ENCODE results near the gene LRCOL1.

LRCOL1 gene

GRCh38 chr12:132558861-132559623 lies 51.3 kb downstream of the LRCOL1 start:
- Histone ChIP-seq H3K4me2 (ENCODE audit: low read depth, low read length) (no peak overlapping the region), H3F3A (ENCODE audit: insufficient read depth, low read length) (no peaks in the 10 kb centered on the region), H3K27me3 (replicated peaks; ENCODE audit: insufficient read depth, low read length) (no peaks in the 10 kb centered on the region), H3K4me3 (ENCODE audit: low read length) (no peak overlapping the region; the same call in 1 of the 2 replicates), H3K9me2 (replicated peaks; ENCODE audit: insufficient read depth, low read length) (no peaks in the 10 kb centered on the region), H3K9ac (ENCODE audit: low read length) (no peak overlapping the region), H2AFZ (ENCODE audit: low read length) (no peak overlapping the region), H3K9me3 (replicated peaks; ENCODE audit: insufficient read depth, low read length) (no peaks in the 10 kb centered on the region), H4K20me1 (ENCODE audit: insufficient read depth, low read length) (no peaks in the 10 kb centered on the region), H3K27ac (ENCODE audit: low read length) (no peak overlapping the region), H3K79me2 (ENCODE audit: low read length) (no peaks in the 10 kb centered on the region), H3K4me1 (ENCODE audit: low read length) (no peaks in the 10 kb centered on the region), H3K36me3 (replicated peaks; ENCODE audit: insufficient read depth, low read length) (no peaks in the 10 kb centered on the region)
- DNase-seq: peak; percentile 25
- no peak for TF ChIP-seq EZH2 (optimal IDR thresholded peaks at IDR 0.05; ENCODE audit: low read depth, low read length)
- no peak for TF ChIP-seq CTCF (IDR thresholded peaks at IDR 0.05; ENCODE audit: low read length)
- no peak for TF ChIP-seq EZH2phosphoT487 (IDR thresholded peaks at IDR 0.05; ENCODE audit: low read length)

GRCh38 chr12:132558042-132558856 lies 52.1 kb downstream of the LRCOL1 start:
- H3K9me3 ChIP-seq (replicated peaks; ENCODE audit: insufficient read depth, low read length): no peaks in the 10 kb centered on the region
- no peaks in the 10 kb centered on the region for H4K20me1 ChIP-seq (ENCODE audit: insufficient read depth, low read length)
- H3K36me3 ChIP-seq (replicated peaks; ENCODE audit: insufficient read depth, low read length): no peaks in the 10 kb centered on the region
- no peak for TF ChIP-seq EZH2phosphoT487 (IDR thresholded peaks at IDR 0.05; ENCODE audit: low read length)
- no peak for TF ChIP-seq EZH2 (optimal IDR thresholded peaks at IDR 0.05; ENCODE audit: low read depth, low read length)
- TF ChIP-seq CTCF (IDR thresholded peaks at IDR 0.05; ENCODE audit: low read length): no peak
- no peak overlapping the region for H3K4me3 ChIP-seq (ENCODE audit: low read length)
- no peaks in the 10 kb centered on the region for H3K79me2 ChIP-seq (ENCODE audit: low read length)
- H3F3A ChIP-seq (ENCODE audit: insufficient read depth, low read length): no peaks in the 10 kb centered on the region
- no peak overlapping the region for H3K9ac ChIP-seq (ENCODE audit: low read length)
- DNase-seq: no peak
- H3K4me2 ChIP-seq (ENCODE audit: low read depth, low read length): no peak overlapping the region
- H3K27me3 ChIP-seq (replicated peaks; ENCODE audit: insufficient read depth, low read length): no peaks in the 10 kb centered on the region
- no peaks in the 10 kb centered on the region for H3K9me2 ChIP-seq (replicated peaks; ENCODE audit: insufficient read depth, low read length)
- no peak overlapping the region for H3K27ac ChIP-seq (ENCODE audit: low read length)
- H3K4me1 ChIP-seq (ENCODE audit: low read length): no peaks in the 10 kb centered on the region
- H2AFZ ChIP-seq (ENCODE audit: low read length): no peak overlapping the region

GRCh38 chr12:132557291-132558015 lies 52.9 kb downstream of the LRCOL1 start:
- TF ChIP-seq EZH2 (optimal IDR thresholded peaks at IDR 0.05; ENCODE audit: low read depth, low read length) (no peak), CTCF (IDR thresholded peaks at IDR 0.05; ENCODE audit: low read length) (no peak)
- H3K36me3 ChIP-seq (replicated peaks; ENCODE audit: insufficient read depth, low read length): no peaks in the 10 kb centered on the region
- no peaks in the 10 kb centered on the region for H3K4me1 ChIP-seq (ENCODE audit: low read length)
- H3K27ac ChIP-seq (ENCODE audit: low read length): no peak overlapping the region
- no peaks in the 10 kb centered on the region for H3K27me3 ChIP-seq (replicated peaks; ENCODE audit: insufficient read depth, low read length)
- no peaks in the 10 kb centered on the region for H3K9me3 ChIP-seq (replicated peaks; ENCODE audit: insufficient read depth, low read length)
- no peaks in the 10 kb centered on the region for H3F3A ChIP-seq (ENCODE audit: insufficient read depth, low read length)
- no peaks in the 10 kb centered on the region for H3K79me2 ChIP-seq (ENCODE audit: low read length)
- no peak for DNase-seq
- H4K20me1 ChIP-seq (ENCODE audit: insufficient read depth, low read length): no peaks in the 10 kb centered on the region
- no peak overlapping the region for H3K4me2 ChIP-seq (ENCODE audit: low read depth, low read length)
- H3K9ac ChIP-seq (ENCODE audit: low read length): no peak overlapping the region
- H3K9me2 ChIP-seq (replicated peaks; ENCODE audit: insufficient read depth, low read length): no peaks in the 10 kb centered on the region
- no peak overlapping the region for H3K4me3 ChIP-seq (ENCODE audit: low read length)
- no peak overlapping the region for H2AFZ ChIP-seq (ENCODE audit: low read length)
